ENCODE data around the gene GLB1L2.

The GLB1L2 gene

DNA sequence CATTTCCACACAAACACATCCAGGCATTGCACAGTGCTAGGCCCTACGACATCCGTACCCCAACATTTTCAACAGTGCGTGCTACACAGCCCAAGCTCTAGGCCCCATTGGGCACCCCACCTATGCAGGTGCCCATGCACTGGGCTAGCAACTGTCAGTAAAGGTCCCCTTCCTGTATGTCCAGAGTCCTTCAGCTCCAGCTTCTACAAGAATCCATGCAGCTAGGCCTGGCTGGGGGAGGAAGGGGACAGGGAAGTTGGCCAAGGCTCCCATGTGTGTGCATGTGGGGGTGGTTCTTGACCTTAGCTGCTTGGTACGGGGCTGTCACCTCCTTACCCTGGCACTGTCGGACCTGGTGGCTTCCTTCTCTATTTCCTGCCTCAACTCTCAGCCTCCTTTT, 79.0 kb downstream of the GLB1L2 start:
- Histone ChIP-seq H3K23ac (ENCODE audit: low read length) (no peak overlapping the region), H3K18ac (ENCODE audit: low read length) (no peak overlapping the region), H4K12ac (ENCODE audit: low read depth, low read length) (no peak overlapping the region), H4K91ac (ENCODE audit: low read depth, low read length) (no peak overlapping the region), H2BK12ac (ENCODE audit: low read length) (no peak overlapping the region), H3K27me3 (ENCODE audit: insufficient read depth, low read length) (peaks cover 34% of the 10 kb centered on the region), H4K8ac (ENCODE audit: low read depth, low read length) (no peak overlapping the region), H3K9me3 (ENCODE audit: insufficient read depth, low read depth, low read length) (peaks cover 6% of the 10 kb centered on the region), H3K4ac (ENCODE audit: low read depth, low read length) (no peak overlapping the region), H3K4me2 (ENCODE audit: low read length) (no peak overlapping the region), H2AK5ac (ENCODE audit: low read length) (no peak overlapping the region), H2BK5ac (ENCODE audit: low read depth, low read length, poor library complexity) (no peak overlapping the region), H2AFZ (ENCODE audit: insufficient read depth, low read length, poor library complexity) (no peak overlapping the region), H3K9ac (ENCODE audit: low read length) (no peak overlapping the region), H3K79me1 (ENCODE audit: low read length) (no peaks in the 10 kb centered on the region), H3K4me3 (ENCODE audit: low read depth, low read length) (no peak overlapping the region), H3K14ac (ENCODE audit: low read length) (no peak overlapping the region), H3K36me3 (ENCODE audit: control insufficient read depth in 1 of 2, insufficient read depth in 2 of 2, low read length in 2 of 2) (no peaks in the 10 kb centered on the region), H3K79me2 (ENCODE audit: control insufficient read depth, insufficient read depth, low read length, poor library complexity) (no peaks in the 10 kb centered on the region), H3K4me1 (ENCODE audit: control insufficient read depth in 1 of 2, insufficient read depth in 2 of 2, low read length in 2 of 2) (peaks cover 3 to 4% of the 10 kb centered on the region in 2 experiments), H3K27ac (ENCODE audit: low read depth, low read length) (no peak overlapping the region), H2BK120ac (ENCODE audit: insufficient read depth, low read length, poor library complexity) (no peak overlapping the region)
- no CpG with 5 or more reads among the region's 5 CpGs for WGBS (ENCODE audit: extremely low coverage, insufficient coverage, insufficient read length)
- no peak for DNase-seq

DNA sequence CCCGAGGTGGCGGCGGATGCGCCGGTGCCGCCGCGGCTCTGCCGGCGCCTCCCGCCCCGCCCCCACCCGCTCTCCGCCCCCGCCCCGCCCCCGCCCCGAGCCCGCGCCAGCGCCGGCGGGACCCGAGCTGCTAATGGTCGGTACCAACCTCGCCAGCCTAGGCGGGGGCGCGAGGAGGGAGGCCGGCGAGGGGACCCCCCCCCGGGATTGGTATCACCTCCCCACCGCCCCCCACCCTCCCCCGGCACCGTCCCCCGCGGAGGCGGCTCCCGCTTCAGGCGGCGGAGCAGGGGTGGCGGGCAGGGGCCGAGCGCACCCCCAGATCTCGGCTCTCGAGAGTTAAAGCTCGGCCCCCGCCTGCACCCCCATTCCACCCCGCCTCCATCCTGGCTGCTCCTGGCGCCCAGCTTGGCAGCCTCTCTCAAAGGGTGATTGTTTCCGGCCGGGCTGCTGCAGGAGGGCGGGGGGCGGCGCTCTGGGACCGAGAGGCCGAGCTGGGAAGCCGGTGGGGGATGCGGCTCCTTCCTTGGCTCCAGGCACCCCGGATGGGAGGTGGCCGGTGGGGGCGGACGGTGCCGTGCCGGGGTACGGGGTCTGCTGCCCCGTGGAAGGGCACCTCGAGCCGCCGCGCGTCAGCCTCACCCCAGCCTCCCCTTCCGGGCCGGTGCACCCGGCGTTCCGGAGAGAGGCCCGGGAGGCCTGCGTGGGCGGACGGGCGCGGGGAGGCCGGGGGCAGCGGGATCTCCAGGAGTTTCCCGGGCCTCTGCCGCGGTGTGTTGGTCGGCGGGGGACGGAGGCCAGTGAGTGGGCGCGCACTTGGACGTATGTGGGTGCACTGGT, 80.6 kb downstream of the GLB1L2 start, which contains the start of gene B3GAT1:
B3GAT1 (minus strand) TSS at position 40 of the 840 bp plus-strand sequence. CDS start 24,583 bp downstream, outside the sequence.
- Histone ChIP-seq H2AFZ (ENCODE audit: insufficient read depth, low read length, poor library complexity) (no peak within 1 kb of the TSS), H3K79me1 (ENCODE audit: low read length) (no peaks in the 10 kb centered on the region), H3K4me2 (ENCODE audit: low read length) (peak within 1 kb of the TSS; percentile 63), H3K4ac (ENCODE audit: low read depth, low read length) (no peak within 1 kb of the TSS), H3K23ac (ENCODE audit: low read length) (no peak within 1 kb of the TSS), H3K9me3 (ENCODE audit: insufficient read depth, low read depth, low read length) (peaks cover 6% of the 10 kb centered on the region), H2BK12ac (ENCODE audit: low read length) (no peak within 1 kb of the TSS), H3K27ac (ENCODE audit: low read depth, low read length) (no peak within 1 kb of the TSS), H3K36me3 (ENCODE audit: control insufficient read depth in 1 of 2, insufficient read depth in 2 of 2, low read length in 2 of 2) (no peaks in the 10 kb centered on the region), H3K14ac (ENCODE audit: low read length) (no peak within 1 kb of the TSS), H3K4me1 (ENCODE audit: control insufficient read depth in 1 of 2, insufficient read depth in 2 of 2, low read length in 2 of 2) (peaks cover 3 to 4% of the 10 kb centered on the region in 2 experiments), H4K91ac (ENCODE audit: low read depth, low read length) (no peak within 1 kb of the TSS), H2BK5ac (ENCODE audit: low read depth, low read length, poor library complexity) (no peak within 1 kb of the TSS), H4K12ac (ENCODE audit: low read depth, low read length) (no peak within 1 kb of the TSS), H3K18ac (ENCODE audit: low read length) (no peak within 1 kb of the TSS), H2BK120ac (ENCODE audit: insufficient read depth, low read length, poor library complexity) (no peak within 1 kb of the TSS), H3K9ac (ENCODE audit: low read length) (no peak within 1 kb of the TSS), H3K79me2 (ENCODE audit: control insufficient read depth, insufficient read depth, low read length, poor library complexity) (no peaks in the 10 kb centered on the region), H2AK5ac (ENCODE audit: low read length) (no peak within 1 kb of the TSS), H3K27me3 (ENCODE audit: insufficient read depth, low read length) (peaks cover 34% of the 10 kb centered on the region), H4K8ac (ENCODE audit: low read depth, low read length) (no peak within 1 kb of the TSS), H3K4me3 (ENCODE audit: low read depth, low read length) (peak within 1 kb of the TSS; percentile 54)
- DNase-seq, result no peak
- WGBS (ENCODE audit: extremely low coverage, insufficient coverage, insufficient read length), result no CpG with 5 or more reads among the region's 94 CpGs

DNA sequence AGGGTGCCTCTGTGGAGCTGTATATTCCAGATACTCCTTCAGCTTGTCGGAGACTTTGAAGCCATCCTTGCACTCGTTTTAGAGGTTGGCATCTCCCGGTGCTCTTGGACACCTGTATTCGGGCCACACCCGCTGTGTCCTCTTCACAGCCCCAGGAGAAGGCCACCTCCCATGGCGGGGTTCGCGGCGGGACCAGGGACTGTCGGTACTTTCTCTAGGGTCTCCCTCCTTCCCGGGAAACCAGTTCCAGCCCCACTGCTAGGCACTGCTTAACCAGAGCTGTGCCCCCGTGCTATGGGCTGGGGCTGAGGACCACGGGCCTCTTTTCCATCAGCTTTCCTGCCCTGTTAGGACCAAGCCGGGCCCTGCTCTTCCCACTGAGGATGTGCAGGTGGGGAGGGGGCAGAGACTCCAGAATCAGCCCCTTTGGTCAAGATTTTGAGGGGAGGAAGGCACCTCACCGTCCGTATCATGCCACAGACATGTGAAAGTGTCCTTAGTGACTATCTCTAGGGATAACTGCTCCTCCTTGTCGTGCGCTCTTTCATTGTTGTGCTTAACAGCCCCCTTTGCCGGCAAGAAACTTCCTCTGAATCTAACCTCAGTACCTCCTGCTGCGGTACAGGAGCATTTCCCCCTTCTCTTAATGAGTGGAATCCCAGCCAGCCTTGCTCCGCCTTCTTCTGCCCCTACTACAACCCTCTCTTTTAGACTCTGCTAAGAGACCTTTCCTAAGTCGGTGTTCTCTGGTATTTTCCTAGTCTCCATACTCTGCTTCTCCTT, 81.4 kb downstream of the GLB1L2 start:
- no peak overlapping the region for H3K4ac ChIP-seq (ENCODE audit: low read depth, low read length)

DNA sequence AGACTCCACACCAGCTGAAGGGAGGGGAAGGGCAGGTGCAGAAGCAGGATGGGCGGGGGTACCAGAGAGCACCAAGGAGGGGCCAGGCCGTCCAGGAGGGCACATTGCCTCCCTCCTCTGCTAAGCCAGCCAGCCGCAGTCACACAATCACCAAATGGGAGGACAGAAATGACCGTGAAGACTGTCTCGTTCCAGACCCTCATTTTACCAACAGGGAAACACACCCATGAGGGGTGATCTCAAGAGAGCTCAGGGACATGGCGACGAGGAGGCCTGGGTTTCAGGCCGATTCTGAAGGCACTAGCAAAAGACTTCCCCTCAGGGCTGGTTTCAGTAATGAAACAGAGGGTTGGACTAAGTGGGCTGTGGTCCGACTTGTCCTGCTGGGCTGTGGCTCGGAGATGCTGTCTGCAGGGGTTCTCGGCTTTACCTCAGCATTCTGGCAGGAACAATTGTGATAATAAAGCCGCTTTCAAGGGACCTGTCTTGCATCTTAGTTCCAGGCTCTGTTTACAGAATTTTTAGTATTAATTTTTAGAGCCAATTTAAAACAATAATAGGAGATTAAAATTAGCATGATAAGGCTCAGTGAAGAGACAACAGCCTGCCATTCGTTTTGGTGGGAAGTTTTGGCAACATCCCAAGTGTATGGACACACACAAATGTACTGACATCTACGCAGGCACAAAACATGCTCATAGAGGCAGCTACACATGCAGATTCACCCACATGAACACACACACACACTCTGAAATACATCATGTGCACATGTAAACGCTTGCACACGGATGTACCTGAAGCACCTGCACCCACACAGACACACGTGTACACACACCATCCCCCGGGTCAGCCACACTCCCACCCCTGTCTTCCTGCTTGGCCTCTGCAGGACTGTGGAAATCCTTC, 82.3 kb downstream of the GLB1L2 start:
- Histone ChIP-seq H2BK12ac (ENCODE audit: low read length) (no peak overlapping the region), H2AK5ac (ENCODE audit: low read length) (no peak overlapping the region), H3K9ac (ENCODE audit: low read length) (peak overlapping the region; percentile 23), H3K79me2 (ENCODE audit: control insufficient read depth, insufficient read depth, low read length, poor library complexity) (no peaks in the 10 kb centered on the region), H3K18ac (ENCODE audit: low read length) (no peak overlapping the region), H3K14ac (ENCODE audit: low read length) (no peak overlapping the region), H4K91ac (ENCODE audit: low read depth, low read length) (no peak overlapping the region), H3K4me3 (ENCODE audit: low read depth, low read length) (no peak overlapping the region), H3K23ac (ENCODE audit: low read length) (no peak overlapping the region), H3K4me1 (ENCODE audit: control insufficient read depth in 1 of 2, insufficient read depth in 2 of 2, low read length in 2 of 2) (peaks cover 3 to 4% of the 10 kb centered on the region in 2 experiments), H3K4me2 (ENCODE audit: low read length) (no peak overlapping the region), H4K12ac (ENCODE audit: low read depth, low read length) (no peak overlapping the region), H3K9me3 (ENCODE audit: insufficient read depth, low read depth, low read length) (peaks cover 6% of the 10 kb centered on the region), H2BK5ac (ENCODE audit: low read depth, low read length, poor library complexity) (no peak overlapping the region), H3K27me3 (ENCODE audit: insufficient read depth, low read length) (peaks cover 34% of the 10 kb centered on the region), H4K8ac (ENCODE audit: low read depth, low read length) (no peak overlapping the region), H2AFZ (ENCODE audit: insufficient read depth, low read length, poor library complexity) (no peak overlapping the region), H3K27ac (ENCODE audit: low read depth, low read length) (no peak overlapping the region), H2BK120ac (ENCODE audit: insufficient read depth, low read length, poor library complexity) (no peak overlapping the region), H3K4ac (ENCODE audit: low read depth, low read length) (no peak overlapping the region), H3K79me1 (ENCODE audit: low read length) (no peaks in the 10 kb centered on the region), H3K36me3 (ENCODE audit: control insufficient read depth in 1 of 2, insufficient read depth in 2 of 2, low read length in 2 of 2) (no peaks in the 10 kb centered on the region)
- DNase-seq, result no peak
- WGBS (ENCODE audit: extremely low coverage, insufficient coverage, insufficient read length), result no CpG with 5 or more reads among the region's 18 CpGs

More for the DNA sequence above, 81.4 kb downstream of the GLB1L2 start:
- Histone ChIP-seq H3K14ac (ENCODE audit: low read length) (no peak overlapping the region), H3K36me3 (ENCODE audit: control insufficient read depth in 1 of 2, insufficient read depth in 2 of 2, low read length in 2 of 2) (no peaks in the 10 kb centered on the region), H3K79me1 (ENCODE audit: low read length) (no peaks in the 10 kb centered on the region), H3K79me2 (ENCODE audit: control insufficient read depth, insufficient read depth, low read length, poor library complexity) (no peaks in the 10 kb centered on the region), H3K23ac (ENCODE audit: low read length) (no peak overlapping the region), H3K27ac (ENCODE audit: low read depth, low read length) (no peak overlapping the region), H2AK5ac (ENCODE audit: low read length) (no peak overlapping the region), H3K27me3 (ENCODE audit: insufficient read depth, low read length) (peaks cover 34% of the 10 kb centered on the region), H3K18ac (ENCODE audit: low read length) (no peak overlapping the region), H2BK12ac (ENCODE audit: low read length) (no peak overlapping the region), H3K4me1 (ENCODE audit: control insufficient read depth in 1 of 2, insufficient read depth in 2 of 2, low read length in 2 of 2) (peaks cover 3 to 4% of the 10 kb centered on the region in 2 experiments), H4K12ac (ENCODE audit: low read depth, low read length) (no peak overlapping the region), H2BK5ac (ENCODE audit: low read depth, low read length, poor library complexity) (no peak overlapping the region), H4K91ac (ENCODE audit: low read depth, low read length) (no peak overlapping the region), H3K4me3 (ENCODE audit: low read depth, low read length) (no peak overlapping the region), H2AFZ (ENCODE audit: insufficient read depth, low read length, poor library complexity) (no peak overlapping the region), H3K9me3 (ENCODE audit: insufficient read depth, low read depth, low read length) (peaks cover 6% of the 10 kb centered on the region), H4K8ac (ENCODE audit: low read depth, low read length) (no peak overlapping the region), H2BK120ac (ENCODE audit: insufficient read depth, low read length, poor library complexity) (no peak overlapping the region), H3K4me2 (ENCODE audit: low read length) (no peak overlapping the region), H3K9ac (ENCODE audit: low read length) (no peak overlapping the region)
- no peak for DNase-seq
- WGBS (ENCODE audit: extremely low coverage, insufficient coverage, insufficient read length), result no CpG with 5 or more reads among the region's 22 CpGs

Measured in trophoblast cell (in vitro differentiated cells and primary cell).